SKM-1 treated with dmso at 0.1 percent for 144 hours (cell line): ENCODE measurements around the gene CTNNA2.

ENCODE experiments used
- DNase-seq: peaks from one replicate; lab custom pipeline; 2025; ENCODE audit not compliant: unreplicated experiment; lab: John Stamatoyannopoulos, UW

Gene CTNNA2

DNA sequence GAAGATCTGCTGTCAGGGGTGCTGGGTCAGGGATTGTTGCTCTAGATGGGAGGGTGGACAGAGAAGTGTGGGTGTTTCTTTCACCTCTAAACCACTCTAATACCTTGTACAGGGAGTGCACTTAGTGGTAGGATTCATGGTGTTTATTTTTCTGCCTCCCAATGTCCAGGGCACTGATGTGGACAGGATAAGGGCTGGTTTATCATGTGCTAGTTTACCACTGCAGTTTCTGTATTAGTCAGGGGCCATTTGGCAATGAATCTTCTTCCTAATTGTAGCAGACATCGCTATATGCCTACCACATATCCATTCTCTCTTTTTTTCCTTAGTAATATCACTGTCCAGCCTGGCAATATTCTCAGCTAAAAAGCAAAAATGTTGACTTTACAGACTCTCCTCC lies 842.0 kb downstream of the CTNNA2 start:
- DNase-seq: no peak

DNA sequence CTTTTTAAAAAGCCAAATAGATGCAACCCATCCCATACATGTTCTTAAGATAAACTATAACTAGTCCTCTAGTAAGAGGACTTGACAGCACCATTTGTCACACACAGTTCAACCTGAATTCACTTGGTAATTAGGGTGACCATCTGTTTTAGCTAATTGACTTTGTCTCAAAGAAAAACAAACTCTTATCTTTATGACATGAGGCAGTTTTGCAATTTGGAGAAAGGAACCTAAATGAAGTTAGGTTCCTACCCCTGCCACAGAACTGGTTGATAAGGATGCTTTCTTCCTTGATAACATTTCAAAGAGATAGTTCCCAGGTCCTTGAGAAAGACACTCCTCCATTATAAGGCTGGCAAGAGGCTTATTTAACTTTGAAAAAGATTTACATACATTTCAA lies 849.1 kb downstream of the CTNNA2 start:
- DNase-seq: no peak

DNA sequence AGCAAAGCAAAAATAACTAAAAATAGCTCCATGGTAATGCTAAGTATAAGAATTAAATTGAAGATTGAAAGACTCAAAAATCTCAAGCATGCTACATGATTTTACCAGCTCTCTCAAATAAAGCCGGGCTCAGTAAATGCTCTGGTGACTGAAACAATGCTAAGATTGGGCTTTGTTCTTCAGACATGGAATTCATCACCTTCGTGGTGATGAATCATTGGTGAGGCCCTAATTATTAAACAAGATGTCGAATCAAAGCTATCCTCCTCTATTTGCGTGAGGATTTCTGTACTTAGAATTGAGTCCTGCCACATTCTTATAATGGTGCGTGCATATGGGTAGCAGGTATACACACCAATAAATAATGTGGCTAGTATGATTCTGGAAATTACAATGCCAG lies 850.5 kb downstream of the CTNNA2 start:
- no peak for DNase-seq

DNA sequence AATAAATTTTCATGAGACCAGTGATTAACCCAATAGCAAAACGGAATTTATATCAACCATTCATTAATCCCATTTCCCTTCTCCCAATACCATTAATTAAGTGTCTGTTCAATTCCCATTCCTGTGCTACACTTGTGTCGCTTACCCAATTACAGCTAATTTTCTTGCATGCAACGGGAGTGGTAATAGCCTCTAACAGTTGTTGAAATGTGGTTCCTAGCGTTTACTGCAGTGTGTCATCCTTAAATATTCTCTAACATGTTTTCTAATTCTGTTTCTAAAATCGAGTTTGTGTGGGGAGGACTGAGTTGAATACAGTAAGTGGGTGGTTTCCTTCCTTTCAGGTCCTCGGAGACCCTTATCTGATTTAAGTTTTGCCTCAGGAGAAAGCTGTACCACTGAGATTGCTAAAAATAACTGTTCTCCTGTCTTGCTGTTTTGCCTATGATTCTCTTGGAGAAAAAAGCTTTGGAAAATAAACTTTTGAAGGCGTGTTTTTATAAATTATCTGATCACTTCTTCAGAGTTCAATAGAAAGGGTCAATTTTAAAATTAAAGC lies 851.0 kb downstream of the CTNNA2 start:
- DNase-seq: no peak

DNA sequence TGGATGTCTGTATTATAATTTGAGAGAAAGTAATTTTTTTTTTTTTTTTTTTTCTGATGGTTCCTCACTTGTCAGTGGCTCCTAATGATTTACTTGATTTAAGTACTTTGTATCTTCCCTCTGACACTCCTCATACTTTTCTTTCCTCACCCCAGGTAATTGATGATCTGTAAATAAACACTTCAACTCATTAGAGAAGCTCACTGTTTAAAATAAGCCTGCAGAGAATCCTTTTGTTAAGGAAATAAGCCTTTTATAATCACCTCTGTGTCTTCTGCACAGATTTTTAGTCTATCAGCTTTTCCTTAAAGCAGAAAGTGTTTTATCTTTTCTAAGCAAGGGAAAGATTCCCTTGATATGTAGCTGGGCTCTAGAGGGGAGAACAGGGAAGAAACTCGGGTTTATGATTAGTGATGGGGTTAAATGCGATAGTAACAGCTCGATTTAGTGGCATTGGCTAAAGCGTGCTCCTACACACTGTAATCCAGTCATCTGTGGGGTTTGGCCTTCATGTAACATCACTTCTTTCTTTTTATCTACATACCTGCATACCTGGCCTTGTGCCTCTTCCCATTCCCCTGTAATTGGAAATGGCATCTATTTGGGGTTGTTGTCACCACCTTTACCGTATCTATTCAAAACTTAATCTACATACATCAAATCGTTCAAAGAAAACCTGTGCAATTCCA lies 851.8 kb downstream of the CTNNA2 start:
- DNase-seq: no peak

DNA sequence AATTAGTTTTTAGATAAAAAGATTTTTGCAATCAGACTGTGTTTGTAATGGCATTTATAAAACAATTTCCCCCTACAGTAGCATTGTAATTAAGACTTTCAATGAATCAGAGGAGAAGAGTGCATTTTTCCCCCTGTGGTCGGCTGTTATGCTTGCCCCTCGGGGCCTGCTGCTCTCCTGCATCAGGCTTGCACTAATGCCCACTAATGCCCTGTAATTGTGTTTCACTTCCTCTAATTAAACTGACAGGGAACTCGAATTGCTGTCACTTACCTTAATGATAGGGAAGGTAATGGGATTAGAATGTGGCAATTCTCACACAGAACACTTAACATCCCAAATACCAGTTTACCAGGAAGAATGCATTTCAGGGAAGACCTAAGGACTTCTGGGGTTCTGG lies 852.9 kb downstream of the CTNNA2 start:
- no peak for DNase-seq

DNA sequence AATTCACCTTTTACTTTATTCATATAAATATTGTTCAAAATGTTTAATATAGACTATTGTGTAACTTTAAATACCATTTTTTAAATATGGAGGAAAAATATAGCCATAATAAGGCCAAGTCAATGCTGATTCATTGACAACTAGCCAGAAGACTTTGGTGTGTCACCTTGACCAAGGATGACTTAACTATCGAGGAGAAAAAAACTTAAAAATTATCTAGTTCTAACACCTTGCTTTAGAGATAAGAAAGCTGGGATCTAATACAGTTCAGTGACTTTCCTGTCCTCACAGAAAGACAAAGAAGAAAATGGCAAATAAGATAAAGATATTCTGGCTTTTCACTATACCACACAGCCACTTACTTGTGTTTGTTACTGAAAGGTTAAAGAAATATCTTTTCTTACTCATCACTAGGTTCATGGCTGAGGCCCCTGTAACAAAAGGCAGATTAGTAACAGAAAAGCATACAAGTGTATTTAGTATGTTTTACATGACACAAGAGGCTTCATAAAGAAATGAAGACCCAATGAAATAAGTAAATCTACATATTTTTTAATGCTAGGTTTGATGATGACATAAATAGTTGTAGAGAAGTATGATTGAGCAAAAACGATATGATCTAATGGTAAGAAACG lies 857.6 kb downstream of the CTNNA2 start:
- DNase-seq: no peak

DNA sequence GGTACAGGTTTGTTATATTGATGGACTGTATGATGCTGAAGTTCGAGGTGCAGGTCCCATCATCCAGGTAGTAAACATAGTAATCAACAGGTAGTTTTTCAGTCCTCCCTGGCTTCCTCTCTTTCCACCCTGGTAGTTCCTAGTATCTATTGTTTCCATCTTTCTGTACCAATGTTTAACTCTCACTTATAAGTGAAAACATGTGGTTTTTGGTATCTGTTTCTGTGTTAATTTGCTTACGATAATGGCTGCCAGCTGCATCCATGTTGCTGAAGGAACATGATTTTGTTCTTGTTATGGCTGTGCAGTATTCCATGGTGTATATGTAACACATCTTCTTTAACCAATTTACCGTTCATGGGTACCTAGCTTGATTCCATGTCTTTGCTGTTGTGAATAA lies 861.3 kb downstream of the CTNNA2 start:
- DNase-seq: no peak

DNA sequence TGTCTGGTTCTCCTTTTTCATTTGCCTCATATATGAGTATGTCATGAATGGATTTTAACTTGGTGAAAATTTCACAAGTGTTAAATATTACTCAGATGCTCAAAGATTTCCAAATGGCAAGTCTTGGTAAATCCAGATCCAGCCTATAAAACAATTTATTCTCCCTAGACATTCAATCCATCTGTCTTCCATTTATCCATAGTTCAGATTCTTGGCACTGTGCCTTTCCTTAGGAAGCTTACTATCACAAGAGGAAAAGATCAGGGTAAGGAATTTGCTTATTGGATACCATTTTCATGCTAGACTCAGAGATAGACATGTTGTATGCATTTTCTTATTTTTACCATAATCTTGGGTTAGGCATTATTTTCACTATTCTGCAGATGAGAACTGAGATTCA lies 864.2 kb downstream of the CTNNA2 start:
- no peak for DNase-seq

DNA sequence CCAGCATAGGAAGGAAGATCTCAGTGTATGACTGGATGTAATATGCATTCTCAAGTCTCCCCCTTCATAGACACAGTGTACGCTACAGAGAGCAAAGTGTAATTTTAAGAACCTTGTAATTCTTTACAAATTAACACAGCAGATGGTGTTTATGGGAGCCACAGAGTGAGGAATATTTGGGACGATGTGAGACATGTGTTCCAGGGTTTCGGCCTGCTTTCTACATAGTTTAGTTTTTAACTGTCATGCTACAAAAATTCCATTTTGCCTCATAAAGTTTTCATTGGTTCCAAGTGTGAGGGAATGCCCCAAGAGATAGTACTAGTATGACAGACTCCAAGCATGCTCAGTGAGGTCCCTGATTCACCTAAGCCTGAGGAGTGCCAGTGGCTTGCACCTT lies 867.9 kb downstream of the CTNNA2 start:
- no peak for DNase-seq

DNA sequence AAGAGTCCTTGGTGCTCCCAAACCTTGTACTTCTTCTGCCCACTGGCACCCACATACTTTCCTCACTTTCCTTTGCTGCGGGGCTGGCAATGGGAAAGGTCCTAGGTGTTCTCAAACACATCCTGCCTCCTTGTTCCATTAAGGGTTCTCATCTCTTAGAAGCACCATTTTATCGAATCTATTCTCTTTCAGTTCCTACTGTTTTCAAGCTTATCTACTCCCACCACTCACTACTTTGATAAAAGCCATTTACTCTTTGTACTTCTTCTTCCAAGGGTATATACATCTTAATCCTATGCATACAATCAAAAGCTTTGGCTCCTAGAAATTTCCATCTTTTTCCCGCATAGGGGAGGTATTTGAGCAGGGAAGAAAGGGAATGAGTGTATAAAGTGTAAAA lies 868.8 kb downstream of the CTNNA2 start:
- DNase-seq: no peak

DNA sequence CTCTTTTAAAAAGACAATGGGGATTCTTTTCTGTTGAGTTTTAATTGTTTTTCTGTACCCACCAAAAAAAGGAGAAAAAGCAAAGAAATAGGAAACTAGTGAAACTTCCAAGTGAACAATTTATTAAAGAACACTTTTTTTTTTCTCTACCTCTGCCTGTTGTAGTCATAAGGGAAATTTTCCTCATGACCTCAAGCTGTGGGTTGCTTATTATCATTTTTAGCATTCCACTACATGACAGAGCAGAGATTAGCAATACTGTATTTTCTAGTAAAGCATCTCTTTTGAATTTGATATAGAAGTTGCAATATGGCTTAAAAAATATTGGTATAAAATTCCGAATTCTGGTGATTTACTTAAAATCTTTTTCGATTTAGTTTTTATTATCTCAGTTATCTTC lies 879.6 kb downstream of the CTNNA2 start:
- no peak for DNase-seq

DNA sequence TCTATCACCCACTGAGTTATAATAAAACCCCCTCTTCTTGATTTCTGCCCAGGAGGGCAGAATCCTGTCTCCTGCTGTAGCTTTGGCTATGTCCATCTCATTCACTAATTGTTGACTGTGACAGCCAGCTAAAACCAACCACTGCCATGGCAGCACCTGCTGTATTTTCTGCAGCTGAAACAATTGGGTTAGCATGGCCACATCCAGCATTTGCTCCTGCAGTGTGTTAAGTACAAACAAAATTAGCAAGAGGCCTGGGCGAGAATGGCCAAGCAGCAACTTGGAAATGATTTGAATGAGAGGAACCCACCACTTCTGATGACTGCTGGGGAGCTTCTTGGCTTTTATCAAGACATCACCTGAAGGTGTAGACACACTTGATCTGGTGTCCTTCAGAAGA lies 881.1 kb downstream of the CTNNA2 start:
- DNase-seq: no peak

DNA sequence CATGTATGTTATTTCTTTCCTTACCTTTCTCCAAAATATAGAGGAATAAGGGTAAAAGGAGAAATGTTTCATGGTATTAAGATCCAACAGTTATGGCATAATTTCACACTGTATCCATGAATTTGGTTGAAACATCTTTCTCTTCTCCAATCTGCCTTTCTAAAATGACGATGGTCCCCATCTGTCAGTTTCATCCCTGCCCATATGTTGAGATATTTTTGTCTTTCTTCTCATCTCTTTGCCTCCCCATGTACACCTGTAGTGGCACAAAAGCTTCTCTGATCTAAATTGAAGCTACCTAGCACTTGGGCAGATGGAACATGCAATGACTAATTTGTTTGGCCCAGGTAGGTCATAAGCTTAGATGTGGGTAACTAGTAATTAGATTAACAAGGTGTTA lies 882.4 kb downstream of the CTNNA2 start:
- DNase-seq: no peak

DNA sequence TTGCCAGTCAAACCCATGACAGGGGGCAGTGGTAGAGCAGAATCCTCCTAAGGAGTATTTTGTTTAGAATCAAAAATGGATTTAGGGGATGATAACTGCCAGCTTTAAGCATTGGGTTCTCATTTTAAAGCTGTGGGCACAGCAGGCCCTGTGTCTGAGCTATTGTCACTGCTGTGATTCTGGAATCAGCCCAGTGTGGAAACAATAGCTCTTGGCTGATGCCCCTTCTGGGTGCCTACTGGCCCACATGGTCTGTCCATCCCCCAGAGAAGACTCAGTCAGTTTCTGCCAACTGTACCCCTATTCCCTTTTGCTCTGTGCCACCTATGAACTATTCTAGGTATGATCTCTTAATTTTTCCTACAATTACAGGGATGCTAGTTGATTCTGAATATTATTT lies 883.4 kb downstream of the CTNNA2 start:
- DNase-seq: no peak

DNA sequence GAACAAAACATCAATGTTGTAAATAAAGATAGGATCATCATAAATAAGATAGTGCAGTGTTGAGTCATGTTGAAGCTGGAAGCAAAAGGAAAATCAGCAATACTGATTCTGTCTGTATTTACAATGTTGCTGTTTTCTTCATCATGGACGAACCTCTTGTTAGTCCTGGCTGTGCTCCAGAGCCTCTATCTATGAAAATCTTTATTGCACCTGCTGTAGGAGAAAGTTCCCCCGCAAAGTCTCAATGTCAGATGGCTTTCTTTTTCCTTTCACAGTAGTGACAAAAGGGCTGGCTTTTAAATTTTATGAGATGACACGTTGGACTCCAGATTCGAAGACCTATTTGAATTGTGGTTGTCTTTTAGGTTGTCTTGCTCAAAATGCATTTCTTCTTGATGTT lies 890.2 kb downstream of the CTNNA2 start:
- no peak for DNase-seq

DNA sequence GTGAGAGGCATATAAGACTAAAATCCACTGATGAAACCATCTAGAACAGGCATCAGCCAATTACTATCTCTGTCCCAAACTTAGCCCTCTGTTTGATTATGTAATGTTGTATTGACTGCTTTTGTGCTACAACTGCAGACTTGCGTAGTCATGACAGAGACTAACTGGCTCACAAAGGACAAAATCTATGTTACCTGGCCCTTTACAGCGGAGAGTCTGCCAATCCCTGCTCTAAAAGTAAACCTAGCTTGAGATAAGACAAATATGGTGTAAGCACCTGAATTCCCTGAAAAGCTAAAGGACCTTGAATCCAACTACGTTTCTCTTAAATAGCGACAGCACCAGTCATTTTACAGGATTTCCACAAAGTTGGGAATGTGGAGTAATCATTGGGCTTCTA lies 894.5 kb downstream of the CTNNA2 start:
- DNase-seq: no peak

DNA sequence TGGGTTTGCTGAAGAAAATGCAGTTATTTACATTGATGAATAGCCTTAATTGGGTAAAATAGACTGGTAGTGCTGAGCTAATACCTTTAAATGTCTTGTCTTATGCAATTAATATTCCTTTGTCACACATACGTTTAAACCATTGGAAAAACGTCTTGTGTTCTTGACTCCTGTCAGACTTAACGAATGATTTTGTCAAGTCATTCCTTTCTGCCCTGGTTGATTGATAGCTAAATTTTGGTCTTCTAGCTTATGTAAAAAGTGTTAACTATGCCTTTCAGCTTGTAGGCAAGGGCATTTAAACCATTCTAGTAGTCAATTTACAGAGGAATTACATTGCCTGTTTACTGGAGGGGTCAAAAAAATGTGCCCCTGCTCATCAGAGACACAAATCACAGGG lies 897.5 kb downstream of the CTNNA2 start:
- no peak for DNase-seq

DNA sequence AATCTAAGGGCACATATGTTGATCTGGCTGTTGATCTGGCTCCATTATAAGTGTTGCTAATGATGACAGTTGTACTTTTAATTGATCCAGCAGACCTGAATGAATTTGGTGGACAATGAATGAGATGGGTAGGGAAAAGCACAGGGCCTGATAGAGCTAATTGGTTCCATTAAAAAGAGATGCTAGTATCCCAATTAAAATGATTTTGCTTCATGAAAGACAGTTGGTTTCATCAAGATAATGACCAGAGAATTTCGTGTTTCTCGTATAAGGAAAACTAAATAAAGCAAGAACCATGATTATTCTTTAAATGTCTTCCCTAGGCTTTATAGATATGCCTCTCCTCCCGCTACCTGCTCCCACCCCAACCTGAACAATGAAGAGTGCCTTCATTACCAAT lies 900.3 kb downstream of the CTNNA2 start:
- DNase-seq: no peak

DNA sequence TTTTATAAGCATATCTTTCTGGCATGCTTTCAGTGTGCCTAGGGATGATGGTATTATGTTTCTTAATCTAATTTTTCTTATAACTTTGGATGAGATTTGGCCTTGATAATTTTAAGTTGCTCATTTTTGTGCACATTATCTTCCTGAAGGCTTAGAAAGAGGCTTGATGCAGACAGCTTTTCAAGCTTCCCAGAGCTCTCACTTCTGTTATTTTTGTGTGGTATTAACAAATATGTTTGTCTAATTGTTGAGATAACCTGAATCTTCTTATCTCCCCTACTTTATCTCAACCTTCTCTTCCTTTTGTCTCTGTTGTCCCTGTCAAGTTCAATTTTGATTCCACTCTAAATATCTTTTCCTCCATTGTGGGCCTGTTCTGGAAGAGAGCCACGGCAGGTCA lies 904.9 kb downstream of the CTNNA2 start:
- no peak for DNase-seq

DNA sequence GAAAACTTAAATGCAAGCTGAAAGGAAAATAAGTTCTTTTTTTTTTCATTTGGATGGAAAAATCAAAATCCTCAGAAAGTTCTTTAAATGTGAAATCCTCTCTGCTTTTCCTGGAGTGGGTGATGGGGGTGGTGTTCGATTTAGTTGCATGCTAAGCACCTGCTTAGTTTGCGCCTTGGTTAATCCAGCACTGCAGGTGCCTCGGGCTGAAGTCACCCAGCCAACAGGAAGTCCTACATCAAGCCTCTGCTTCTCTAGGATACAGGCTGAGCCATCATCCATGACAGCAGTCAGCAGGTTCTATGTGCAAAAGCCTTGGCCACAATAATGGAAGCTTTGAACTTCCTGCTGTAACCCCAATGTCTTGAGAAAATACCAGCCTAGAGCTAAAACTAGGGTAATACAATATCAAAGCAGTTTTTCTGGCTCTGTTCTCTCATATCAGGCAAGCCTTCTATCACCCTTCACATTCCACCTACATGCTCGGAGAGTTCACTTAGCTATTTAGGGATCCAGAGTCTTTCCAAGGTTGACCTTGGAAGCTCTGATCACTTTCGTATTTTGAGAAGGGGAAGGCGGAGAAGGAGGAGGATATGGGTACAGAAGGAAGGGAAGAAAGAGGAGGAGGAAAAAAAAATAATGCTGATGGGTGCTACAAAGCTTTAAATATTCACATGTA lies 907.8 kb downstream of the CTNNA2 start:
- DNase-seq: no peak

DNA sequence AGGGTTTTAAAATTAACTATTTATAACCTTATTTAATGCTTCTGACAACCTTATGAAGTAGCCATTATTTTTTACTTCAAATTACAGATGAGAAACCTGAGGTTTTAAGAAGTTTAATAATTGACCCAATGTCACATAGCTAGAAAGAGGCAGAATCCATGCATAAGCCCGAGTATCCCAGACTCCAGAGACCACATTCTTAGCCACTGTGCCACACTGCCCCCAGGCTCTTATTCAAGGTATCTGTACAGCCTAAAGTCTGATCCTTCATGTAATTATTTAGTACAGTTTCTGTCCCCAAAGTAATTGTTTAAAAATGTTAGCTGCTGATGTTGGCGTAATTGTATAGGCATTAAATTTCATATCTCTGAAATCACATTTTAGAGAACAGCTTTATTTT lies 916.4 kb downstream of the CTNNA2 start:
- no peak for DNase-seq
